ENCODE measurements around the gene USP6NL. TPM values are rescaled to one million over a fixed set of nuclear protein-coding genes. Genes with fewer than 3 reads are reported as not detected.

Gene USP6NL
- total and polyA plus RNA-seq, 2 of the 13 experiments (the other 11 are each of a cell fraction or from before 2014, with no cell fraction given): 10.5 to 22.9 TPM

DNA sequence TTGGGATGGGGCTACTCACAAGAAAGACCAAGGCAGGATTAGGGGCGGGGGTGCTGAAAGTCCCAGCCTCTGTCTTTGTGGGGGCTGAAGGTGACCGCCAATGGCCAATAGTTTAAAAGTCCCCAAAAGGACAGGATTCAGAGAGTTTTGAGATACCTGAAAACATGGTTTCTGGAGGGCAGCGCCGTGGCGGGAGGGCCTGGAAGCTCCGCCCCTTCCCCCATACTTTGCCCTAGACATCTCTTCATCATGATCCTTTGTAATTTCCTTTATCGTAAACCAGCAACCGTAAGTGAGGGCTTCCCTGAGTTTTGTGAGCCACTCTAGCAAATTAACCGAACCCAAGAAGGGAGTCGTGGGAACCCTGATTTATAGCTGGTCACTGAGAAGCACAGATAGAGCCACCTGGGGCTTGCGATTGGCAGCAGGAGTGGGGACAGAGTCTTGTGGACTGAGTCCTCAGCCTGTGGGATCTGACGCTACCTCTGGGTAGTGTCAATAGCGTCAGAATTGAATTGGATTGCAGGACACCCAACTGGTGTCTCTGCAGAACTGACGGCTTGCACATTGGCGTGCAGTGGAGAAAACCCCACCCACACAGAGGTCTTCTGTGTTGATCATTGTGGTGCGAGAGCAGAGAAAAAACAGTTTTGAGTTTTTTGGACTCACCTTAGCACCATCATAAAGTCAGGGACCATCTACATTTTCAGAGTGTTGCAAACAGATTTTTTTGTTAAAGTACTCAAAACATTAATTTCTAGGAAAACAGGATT lies 169.3 kb downstream of the USP6NL start (continued):
- TF ChIP-seq ZSCAN20 (CRISPR knock-in tag; IDR thresholded peaks at IDR 0.05; ENCODE audit: borderline replicate concordance) (no peak), ZFP62 (CRISPR knock-in tag; IDR thresholded peaks at IDR 0.05) (no peak), ZNF274 (CRISPR knock-in tag; IDR thresholded peaks at IDR 0.05) (no peak), ZNF552 (CRISPR knock-in tag; IDR thresholded peaks at IDR 0.05; ENCODE audit: borderline replicate concordance) (no peak)
- TF ChIP-seq, protein P1, sequence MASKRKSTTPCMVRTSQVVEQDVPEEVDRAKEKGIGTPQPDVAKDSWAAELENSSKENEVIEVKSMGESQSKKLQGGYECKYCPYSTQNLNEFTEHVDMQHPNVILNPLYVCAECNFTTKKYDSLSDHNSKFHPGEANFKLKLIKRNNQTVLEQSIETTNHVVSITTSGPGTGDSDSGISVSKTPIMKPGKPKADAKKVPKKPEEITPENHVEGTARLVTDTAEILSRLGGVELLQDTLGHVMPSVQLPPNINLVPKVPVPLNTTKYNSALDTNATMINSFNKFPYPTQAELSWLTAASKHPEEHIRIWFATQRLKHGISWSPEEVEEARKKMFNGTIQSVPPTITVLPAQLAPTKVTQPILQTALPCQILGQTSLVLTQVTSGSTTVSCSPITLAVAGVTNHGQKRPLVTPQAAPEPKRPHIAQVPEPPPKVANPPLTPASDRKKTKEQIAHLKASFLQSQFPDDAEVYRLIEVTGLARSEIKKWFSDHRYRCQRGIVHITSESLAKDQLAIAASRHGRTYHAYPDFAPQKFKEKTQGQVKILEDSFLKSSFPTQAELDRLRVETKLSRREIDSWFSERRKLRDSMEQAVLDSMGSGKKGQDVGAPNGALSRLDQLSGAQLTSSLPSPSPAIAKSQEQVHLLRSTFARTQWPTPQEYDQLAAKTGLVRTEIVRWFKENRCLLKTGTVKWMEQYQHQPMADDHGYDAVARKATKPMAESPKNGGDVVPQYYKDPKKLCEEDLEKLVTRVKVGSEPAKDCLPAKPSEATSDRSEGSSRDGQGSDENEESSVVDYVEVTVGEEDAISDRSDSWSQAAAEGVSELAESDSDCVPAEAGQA (IDR thresholded peaks at IDR 0.05; ENCODE audit: low read depth): no peak
- TF ChIP-seq, protein P1 (CRISPR knock-in tag; IDR thresholded peaks at IDR 0.05; ENCODE audit: borderline replicate concordance): no peak

DNA sequence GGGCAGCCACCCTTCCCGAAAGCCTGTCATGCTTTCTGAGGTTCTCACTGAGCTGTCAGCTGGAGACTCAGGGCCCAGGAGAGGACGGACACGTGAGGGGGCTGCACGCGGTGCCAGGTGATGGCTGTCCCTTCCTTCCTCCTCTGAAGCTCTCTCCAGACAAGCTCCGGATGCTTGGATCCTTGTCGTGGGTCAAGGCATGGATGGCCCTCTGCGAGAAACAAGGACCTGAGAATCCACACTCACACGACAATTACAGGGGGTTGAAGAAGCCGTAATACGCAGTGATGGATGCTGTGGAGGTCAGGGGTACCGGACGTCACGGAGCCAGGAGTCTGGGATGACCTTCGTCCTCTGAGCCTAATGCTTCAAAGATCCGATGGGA lies 170.3 kb downstream of the USP6NL start:
- intact Hi-C loops (cut with micrococcal nuclease; ENCODE audit: unreplicated experiment) (no loop called here), in situ Hi-C loops (cut with HindIII; ENCODE audit: extremely low pct_ligation_motif_present, low pct_unique_long_range_greater_than_20kb) (no loop called here)
- peaks cover 1 to 65% of the 10 kb centered on the region in 2 experiments; a peak in 4 of 5 replicates for H3K27me3 ChIP-seq (ENCODE audit: control insufficient read depth in 1 of 2, insufficient read depth in 2 of 2, low read length in 2 of 2)
- no peaks in the 10 kb centered on the region for H3K79me2 ChIP-seq (ENCODE audit: insufficient read depth, low read length)
- FAIRE-seq: no peak
- no TSS peak for BruUV-seq (replicated peaks)
- H3K9me3 ChIP-seq (ENCODE audit: low read length): no peaks in the 10 kb centered on the region
- H3K4me1 ChIP-seq (ENCODE audit: insufficient read depth, low read length): no peaks in the 10 kb centered on the region
- no peak overlapping the region for H3K4me2 ChIP-seq (ENCODE audit: low read depth, low read length)
- no peak for ATAC-seq
- H4K20me1 ChIP-seq (ENCODE audit: insufficient read depth, low read length): no peaks in the 10 kb centered on the region
- no peak overlapping the region for H2AFZ ChIP-seq (ENCODE audit: low read length)
- H3K9ac ChIP-seq (ENCODE audit: insufficient read depth, low read depth, low read length): no peak overlapping the region
- no peak overlapping the region for H3K27ac ChIP-seq (ENCODE audit: extremely low read length, insufficient read depth, low read length)
- no peaks in the 10 kb centered on the region for H3K36me3 ChIP-seq (replicated peaks in 1 of 2; ENCODE audit: control insufficient read depth in 1 of 2, insufficient read depth in 2 of 2, low read length in 2 of 2)
- POLR2A ChIA-PET: no interaction called here
- 49% methylated on average over 10 of the region's 16 CpGs for WGBS (ENCODE audit: low lambda C conversion rate)
- no peak for DNase-seq (ENCODE audit: low spot score)
- no peak overlapping the region for H3K4me3 ChIP-seq (replicated peaks in 1 of 3; ENCODE audit: insufficient read depth in 1 of 3, low read depth in 2 of 3, low read length in 3 of 3)
- CTCF ChIA-PET (ENCODE audit: low intra/inter-chr PET ratio, low total read pairs): no interaction called here
- TF ChIP-seq IKZF4 (CRISPR knock-in tag; IDR thresholded peaks at IDR 0.05; ENCODE audit: borderline replicate concordance, low read depth, not compliant biosample characterization) (no peak), NR2C2 (CRISPR knock-in tag; IDR thresholded peaks at IDR 0.05; ENCODE audit: borderline replicate concordance) (no peak), RCOR2 (CRISPR knock-in tag; IDR thresholded peaks at IDR 0.05) (no peak), ZNF766 (CRISPR knock-in tag; IDR thresholded peaks at IDR 0.05; ENCODE audit: borderline replicate concordance) (no peak), TCF12 (IDR thresholded peaks at IDR 0.05) (no peak), TCF12 (CRISPR knock-in tag; IDR thresholded peaks at IDR 0.05) (no peak)
- TF ChIP-seq, protein P2, sequence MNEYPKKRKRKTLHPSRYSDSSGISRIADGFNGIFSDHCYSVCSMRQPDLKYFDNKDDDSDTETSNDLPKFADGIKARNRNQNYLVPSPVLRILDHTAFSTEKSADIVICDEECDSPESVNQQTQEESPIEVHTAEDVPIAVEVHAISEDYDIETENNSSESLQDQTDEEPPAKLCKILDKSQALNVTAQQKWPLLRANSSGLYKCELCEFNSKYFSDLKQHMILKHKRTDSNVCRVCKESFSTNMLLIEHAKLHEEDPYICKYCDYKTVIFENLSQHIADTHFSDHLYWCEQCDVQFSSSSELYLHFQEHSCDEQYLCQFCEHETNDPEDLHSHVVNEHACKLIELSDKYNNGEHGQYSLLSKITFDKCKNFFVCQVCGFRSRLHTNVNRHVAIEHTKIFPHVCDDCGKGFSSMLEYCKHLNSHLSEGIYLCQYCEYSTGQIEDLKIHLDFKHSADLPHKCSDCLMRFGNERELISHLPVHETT (CRISPR knock-in tag; conservative IDR thresholded peaks at IDR 0.05): no peak
- TF ChIP-seq, protein P3, sequence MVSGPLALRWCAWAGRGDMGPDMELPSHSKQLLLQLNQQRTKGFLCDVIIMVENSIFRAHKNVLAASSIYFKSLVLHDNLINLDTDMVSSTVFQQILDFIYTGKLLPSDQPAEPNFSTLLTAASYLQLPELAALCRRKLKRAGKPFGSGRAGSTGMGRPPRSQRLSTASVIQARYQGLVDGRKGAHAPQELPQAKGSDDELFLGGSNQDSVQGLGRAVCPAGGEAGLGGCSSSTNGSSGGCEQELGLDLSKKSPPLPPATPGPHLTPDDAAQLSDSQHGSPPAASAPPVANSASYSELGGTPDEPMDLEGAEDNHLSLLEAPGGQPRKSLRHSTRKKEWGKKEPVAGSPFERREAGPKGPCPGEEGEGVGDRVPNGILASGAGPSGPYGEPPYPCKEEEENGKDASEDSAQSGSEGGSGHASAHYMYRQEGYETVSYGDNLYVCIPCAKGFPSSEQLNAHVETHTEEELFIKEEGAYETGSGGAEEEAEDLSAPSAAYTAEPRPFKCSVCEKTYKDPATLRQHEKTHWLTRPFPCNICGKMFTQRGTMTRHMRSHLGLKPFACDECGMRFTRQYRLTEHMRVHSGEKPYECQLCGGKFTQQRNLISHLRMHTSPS (CRISPR knock-in tag; IDR thresholded peaks at IDR 0.05; ENCODE audit: low read depth): no peak

Measured in HepG2 (cell line).